ENCODE results near the gene EML6.
"Not testable (repeated sequence)": the region's sequence is repeated elsewhere in the genome, so short reads cannot be mapped to it uniquely, and the experiment has no call there.

EML6 gene

GRCh38 chr2:54808661-54809060 lies 85.2 kb downstream of the EML6 start:
- no peak for DNase-seq

- DNase-seq, result no peak
Observed at GRCh38 chr2:54809819-54810218, 86.4 kb downstream of the EML6 start.

- no peak for DNase-seq
Observed at GRCh38 chr2:54810246-54810645, 86.8 kb downstream of the EML6 start.

GRCh38 chr2:54813584-54813983 lies 90.1 kb downstream of the EML6 start:
- DNase-seq, result no peak

- no peak for DNase-seq
Observed at GRCh38 chr2:54814389-54815147, 91.1 kb downstream of the EML6 start.

- no peak for DNase-seq
Observed at GRCh38 chr2:54815148-54815539, 91.7 kb downstream of the EML6 start.

- no peak for DNase-seq
Observed at GRCh38 chr2:54818226-54818625, 94.8 kb downstream of the EML6 start.

GRCh38 chr2:54820558-54820957 lies 97.1 kb downstream of the EML6 start:
- DNase-seq, result no peak

- DNase-seq, result peak; percentile 34
Observed at GRCh38 chr2:54824567-54824966, 101.1 kb downstream of the EML6 start.

GRCh38 chr2:54830546-54830945 lies 107.1 kb downstream of the EML6 start:
- DNase-seq, result no peak

- DNase-seq, result no peak
Observed at GRCh38 chr2:54831480-54831879, 108.0 kb downstream of the EML6 start.

- no peak for DNase-seq
Observed at GRCh38 chr2:54834721-54835120, 111.3 kb downstream of the EML6 start.

- no peak for DNase-seq
Observed at GRCh38 chr2:54836477-54836876, 113.0 kb downstream of the EML6 start.

- DNase-seq, result peak; percentile 69
Observed at GRCh38 chr2:54838585-54839035, 115.1 kb downstream of the EML6 start.

GRCh38 chr2:54839461-54840255 lies 116.2 kb downstream of the EML6 start:
- peak; percentile 12 for DNase-seq

GRCh38 chr2:54840559-54841468 lies 117.4 kb downstream of the EML6 start:
- DNase-seq, result peak; percentile 24

- not testable (repeated sequence) for DNase-seq
Observed at GRCh38 chr2:54841500-54841899, 118.0 kb downstream of the EML6 start.

- no peak for DNase-seq
Observed at GRCh38 chr2:54845094-54845493, 121.6 kb downstream of the EML6 start.

- no peak for DNase-seq
Observed at GRCh38 chr2:54845514-54845913, 122.1 kb downstream of the EML6 start.

GRCh38 chr2:54850171-54851122 lies 127.0 kb downstream of the EML6 start:
- DNase-seq, result no peak

GRCh38 chr2:54853616-54854310 lies 130.3 kb downstream of the EML6 start:
- DNase-seq, result no peak

All from NCI-H2171 treated with DMSO at 0.1 percent for 48 hours (cell line).